Measurements from ENCODE around the gene PCNX1.
A peak's percentile ranks its signal among the peaks of the same experiment; 100 is the strongest.

The PCNX1 gene

DNA sequence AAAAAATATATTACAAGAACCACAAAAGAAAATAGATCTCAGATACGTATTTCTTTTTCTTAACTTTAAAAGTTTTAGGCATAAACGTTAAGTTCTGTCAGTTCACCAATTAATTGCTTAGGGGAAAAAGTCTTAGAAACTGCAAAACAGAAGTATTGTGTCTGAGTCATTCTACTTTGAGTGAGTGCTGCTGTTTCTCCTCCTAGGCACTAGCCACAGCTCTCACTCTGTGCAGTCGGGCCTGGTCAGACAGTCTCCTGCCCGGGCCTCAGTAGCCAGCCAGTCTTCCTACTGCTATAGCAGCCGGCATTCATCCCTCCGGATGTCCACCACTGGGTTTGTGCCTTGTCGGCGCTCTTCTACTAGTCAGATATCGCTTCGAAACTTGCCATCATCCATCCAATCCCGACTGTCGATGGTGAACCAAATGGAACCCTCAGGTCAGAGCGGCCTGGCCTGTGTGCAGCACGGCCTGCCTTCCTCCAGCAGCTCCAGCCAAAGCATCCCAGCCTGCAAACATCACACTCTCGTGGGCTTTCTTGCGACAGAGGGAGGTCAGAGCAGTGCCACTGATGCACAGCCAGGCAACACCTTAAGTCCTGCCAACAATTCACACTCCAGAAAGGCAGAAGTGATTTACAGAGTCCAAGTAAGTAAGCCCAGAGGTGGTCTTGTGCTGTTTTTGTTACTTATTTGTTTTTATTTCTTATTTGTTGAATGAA is 201.3 kb downstream of the PCNX1 start:
- ATAC-seq, result no peak
- TF ChIP-seq, protein P1, sequence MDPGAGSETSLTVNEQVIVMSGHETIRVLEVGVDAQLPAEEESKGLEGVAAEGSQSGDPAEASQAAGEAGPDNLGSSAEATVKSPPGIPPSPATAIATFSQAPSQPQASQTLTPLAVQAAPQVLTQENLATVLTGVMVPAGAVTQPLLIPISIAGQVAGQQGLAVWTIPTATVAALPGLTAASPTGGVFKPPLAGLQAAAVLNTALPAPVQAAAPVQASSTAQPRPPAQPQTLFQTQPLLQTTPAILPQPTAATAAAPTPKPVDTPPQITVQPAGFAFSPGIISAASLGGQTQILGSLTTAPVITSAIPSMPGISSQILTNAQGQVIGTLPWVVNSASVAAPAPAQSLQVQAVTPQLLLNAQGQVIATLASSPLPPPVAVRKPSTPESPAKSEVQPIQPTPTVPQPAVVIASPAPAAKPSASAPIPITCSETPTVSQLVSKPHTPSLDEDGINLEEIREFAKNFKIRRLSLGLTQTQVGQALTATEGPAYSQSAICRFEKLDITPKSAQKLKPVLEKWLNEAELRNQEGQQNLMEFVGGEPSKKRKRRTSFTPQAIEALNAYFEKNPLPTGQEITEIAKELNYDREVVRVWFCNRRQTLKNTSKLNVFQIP (CRISPR knock-in tag; IDR thresholded peaks at IDR 0.05; ENCODE audit: borderline replicate concordance, low read depth), result no peak
- TF ChIP-seq RARB (CRISPR knock-in tag; IDR thresholded peaks at IDR 0.05) (no peak), ISL1 (CRISPR knock-in tag; IDR thresholded peaks at IDR 0.05) (no peak), ZNF70 (CRISPR knock-in tag; IDR thresholded peaks at IDR 0.05) (no peak), ZFP30 (CRISPR knock-in tag; IDR thresholded peaks at IDR 0.05) (no peak), ESRRG (CRISPR knock-in tag; IDR thresholded peaks at IDR 0.05) (no peak), TOX (CRISPR knock-in tag; IDR thresholded peaks at IDR 0.05; ENCODE audit: borderline replicate concordance) (no peak), ZFP3 (CRISPR knock-in tag; IDR thresholded peaks at IDR 0.05) (no peak), BACH2 (CRISPR knock-in tag; IDR thresholded peaks at IDR 0.05; ENCODE audit: borderline replicate concordance) (no peak)
- TF ChIP-seq, protein P2, sequence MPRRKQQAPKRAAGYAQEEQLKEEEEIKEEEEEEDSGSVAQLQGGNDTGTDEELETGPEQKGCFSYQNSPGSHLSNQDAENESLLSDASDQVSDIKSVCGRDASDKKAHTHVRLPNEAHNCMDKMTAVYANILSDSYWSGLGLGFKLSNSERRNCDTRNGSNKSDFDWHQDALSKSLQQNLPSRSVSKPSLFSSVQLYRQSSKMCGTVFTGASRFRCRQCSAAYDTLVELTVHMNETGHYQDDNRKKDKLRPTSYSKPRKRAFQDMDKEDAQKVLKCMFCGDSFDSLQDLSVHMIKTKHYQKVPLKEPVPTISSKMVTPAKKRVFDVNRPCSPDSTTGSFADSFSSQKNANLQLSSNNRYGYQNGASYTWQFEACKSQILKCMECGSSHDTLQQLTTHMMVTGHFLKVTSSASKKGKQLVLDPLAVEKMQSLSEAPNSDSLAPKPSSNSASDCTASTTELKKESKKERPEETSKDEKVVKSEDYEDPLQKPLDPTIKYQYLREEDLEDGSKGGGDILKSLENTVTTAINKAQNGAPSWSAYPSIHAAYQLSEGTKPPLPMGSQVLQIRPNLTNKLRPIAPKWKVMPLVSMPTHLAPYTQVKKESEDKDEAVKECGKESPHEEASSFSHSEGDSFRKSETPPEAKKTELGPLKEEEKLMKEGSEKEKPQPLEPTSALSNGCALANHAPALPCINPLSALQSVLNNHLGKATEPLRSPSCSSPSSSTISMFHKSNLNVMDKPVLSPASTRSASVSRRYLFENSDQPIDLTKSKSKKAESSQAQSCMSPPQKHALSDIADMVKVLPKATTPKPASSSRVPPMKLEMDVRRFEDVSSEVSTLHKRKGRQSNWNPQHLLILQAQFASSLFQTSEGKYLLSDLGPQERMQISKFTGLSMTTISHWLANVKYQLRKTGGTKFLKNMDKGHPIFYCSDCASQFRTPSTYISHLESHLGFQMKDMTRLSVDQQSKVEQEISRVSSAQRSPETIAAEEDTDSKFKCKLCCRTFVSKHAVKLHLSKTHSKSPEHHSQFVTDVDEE (CRISPR knock-in tag; IDR thresholded peaks at IDR 0.05), result no peak
- TF ChIP-seq, protein P3, sequence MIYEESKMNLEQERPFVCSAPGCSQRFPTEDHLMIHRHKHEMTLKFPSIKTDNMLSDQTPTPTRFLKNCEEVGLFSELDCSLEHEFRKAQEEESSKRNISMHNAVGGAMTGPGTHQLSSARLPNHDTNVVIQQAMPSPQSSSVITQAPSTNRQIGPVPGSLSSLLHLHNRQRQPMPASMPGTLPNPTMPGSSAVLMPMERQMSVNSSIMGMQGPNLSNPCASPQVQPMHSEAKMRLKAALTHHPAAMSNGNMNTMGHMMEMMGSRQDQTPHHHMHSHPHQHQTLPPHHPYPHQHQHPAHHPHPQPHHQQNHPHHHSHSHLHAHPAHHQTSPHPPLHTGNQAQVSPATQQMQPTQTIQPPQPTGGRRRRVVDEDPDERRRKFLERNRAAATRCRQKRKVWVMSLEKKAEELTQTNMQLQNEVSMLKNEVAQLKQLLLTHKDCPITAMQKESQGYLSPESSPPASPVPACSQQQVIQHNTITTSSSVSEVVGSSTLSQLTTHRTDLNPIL (CRISPR knock-in tag; IDR thresholded peaks at IDR 0.05; ENCODE audit: low read depth), result no peak

DNA sequence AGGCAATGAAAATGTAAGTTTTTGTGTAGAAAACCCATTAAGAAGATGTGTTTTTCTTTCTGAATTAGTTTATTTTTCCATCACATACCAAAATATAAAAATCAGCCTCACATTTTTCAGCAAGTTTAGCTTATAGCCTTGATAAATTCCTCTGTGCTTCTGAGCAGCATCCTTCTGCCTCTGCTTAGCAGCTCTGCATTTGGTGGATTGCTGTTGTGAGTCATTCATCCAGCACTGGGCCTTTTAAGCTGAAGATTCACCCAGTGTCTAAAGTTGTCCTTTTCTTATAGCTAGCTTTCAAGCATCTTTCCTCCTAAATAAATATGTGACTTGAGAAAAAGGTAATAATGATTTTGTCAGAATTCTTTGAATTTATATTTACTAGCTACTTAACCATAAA is 206.1 kb downstream of the PCNX1 start:
- peak; percentile 83 for ATAC-seq
- TF ChIP-seq, protein P4, sequence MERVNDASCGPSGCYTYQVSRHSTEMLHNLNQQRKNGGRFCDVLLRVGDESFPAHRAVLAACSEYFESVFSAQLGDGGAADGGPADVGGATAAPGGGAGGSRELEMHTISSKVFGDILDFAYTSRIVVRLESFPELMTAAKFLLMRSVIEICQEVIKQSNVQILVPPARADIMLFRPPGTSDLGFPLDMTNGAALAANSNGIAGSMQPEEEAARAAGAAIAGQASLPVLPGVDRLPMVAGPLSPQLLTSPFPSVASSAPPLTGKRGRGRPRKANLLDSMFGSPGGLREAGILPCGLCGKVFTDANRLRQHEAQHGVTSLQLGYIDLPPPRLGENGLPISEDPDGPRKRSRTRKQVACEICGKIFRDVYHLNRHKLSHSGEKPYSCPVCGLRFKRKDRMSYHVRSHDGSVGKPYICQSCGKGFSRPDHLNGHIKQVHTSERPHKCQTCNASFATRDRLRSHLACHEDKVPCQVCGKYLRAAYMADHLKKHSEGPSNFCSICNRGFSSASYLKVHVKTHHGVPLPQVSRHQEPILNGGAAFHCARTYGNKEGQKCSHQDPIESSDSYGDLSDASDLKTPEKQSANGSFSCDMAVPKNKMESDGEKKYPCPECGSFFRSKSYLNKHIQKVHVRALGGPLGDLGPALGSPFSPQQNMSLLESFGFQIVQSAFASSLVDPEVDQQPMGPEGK (CRISPR knock-in tag; IDR thresholded peaks at IDR 0.05; ENCODE audit: borderline replicate concordance), result no peak
- TF ChIP-seq ARNTL (CRISPR knock-in tag; IDR thresholded peaks at IDR 0.05; ENCODE audit: borderline replicate concordance, low read depth), result no peak
- TF ChIP-seq, protein P1 (CRISPR knock-in tag; IDR thresholded peaks at IDR 0.05; ENCODE audit: borderline replicate concordance, low read depth), result no peak
- TF ChIP-seq ZNF70 (CRISPR knock-in tag; IDR thresholded peaks at IDR 0.05), result no peak
- no peak for TF ChIP-seq ZFP30 (CRISPR knock-in tag; IDR thresholded peaks at IDR 0.05)
- TF ChIP-seq, protein P2 (CRISPR knock-in tag; IDR thresholded peaks at IDR 0.05), result no peak
- TF ChIP-seq, protein P3 (CRISPR knock-in tag; IDR thresholded peaks at IDR 0.05; ENCODE audit: low read depth), result no peak
- TF ChIP-seq ZNF8 (CRISPR knock-in tag; IDR thresholded peaks at IDR 0.05), result no peak
- TF ChIP-seq ESRRG (CRISPR knock-in tag; IDR thresholded peaks at IDR 0.05), result no peak
- no peak for TF ChIP-seq GLIS3 (CRISPR knock-in tag; IDR thresholded peaks at IDR 0.05)
- no peak for TF ChIP-seq OSR1 (CRISPR knock-in tag; IDR thresholded peaks at IDR 0.05)
- TF ChIP-seq SNAI2 (CRISPR knock-in tag; IDR thresholded peaks at IDR 0.05), result no peak
- TF ChIP-seq CSDC2 (CRISPR knock-in tag; IDR thresholded peaks at IDR 0.05), result no peak

Data from SK-N-SH treated with all-trans-retinoic acid at 6 μM for 48 hours (cell line).